Trophoblast cell (in vitro differentiated cells and primary cell): Measurements from ENCODE around the gene NF1.

Source experiments
- DNase-seq, 2 donors: peaks; one replicate each; pipeline ENCODE4 v3.0.0-alpha.2; 2016
- H2AFZ ChIP-seq: 2 replicates; pipeline ENCODE4 v1.6.1; 2013; ENCODE audit warnings: low read length, moderate library complexity, mild to moderate bottlenecking; ENCODE audit not compliant: insufficient read depth, poor library complexity
- H2AK5ac ChIP-seq: 2 replicates; pipeline ENCODE4 v1.6.1; 2013; ENCODE audit warnings: mild to moderate bottlenecking, low read length
- H2BK120ac ChIP-seq: 2 replicates; pipeline ENCODE4 v1.6.1; 2013; ENCODE audit warnings: low read length, mild to moderate bottlenecking, moderate library complexity; ENCODE audit not compliant: insufficient read depth, poor library complexity
- H2BK12ac ChIP-seq: 2 replicates; pipeline ENCODE4 v1.6.1; 2013; ENCODE audit warnings: mild to moderate bottlenecking, low read length, moderate library complexity
- H2BK5ac ChIP-seq: 2 replicates; pipeline ENCODE4 v1.6.1; 2013; ENCODE audit warnings: low read length, low read depth, moderate library complexity, mild to moderate bottlenecking; ENCODE audit not compliant: poor library complexity
- H3K14ac ChIP-seq: 2 replicates; pipeline ENCODE4 v1.6.1; 2013; ENCODE audit warnings: mild to moderate bottlenecking, low read length
- H3K18ac ChIP-seq: 2 replicates; pipeline ENCODE4 v1.6.1; 2013; ENCODE audit warnings: mild to moderate bottlenecking, low read length
- H3K23ac ChIP-seq: 2 replicates; pipeline ENCODE4 v1.6.1; 2013; ENCODE audit warnings: low read length
- H3K27ac ChIP-seq: 2 replicates; pipeline ENCODE4 v1.5.1; 2013; ENCODE audit warnings: low read depth, mild to moderate bottlenecking, inconsistent platforms, low read length, moderate library complexity
- H3K27me3 ChIP-seq: 2 replicates; pipeline ENCODE4 v1.6.1; 2013; ENCODE audit warnings: inconsistent platforms, mild to moderate bottlenecking, low read length, moderate library complexity; ENCODE audit not compliant: insufficient read depth
- H3K36me3 ChIP-seq, 2 experiments: 1 replicate in 1 of 2; 2 replicates in 1 of 2; pipeline ENCODE4 v1.6.1; 2013; ENCODE audit warnings: low read length in 2 of 2, mild to moderate bottlenecking in 2 of 2, moderate library complexity in 1 of 2; ENCODE audit not compliant: insufficient read depth in 2 of 2, control insufficient read depth in 1 of 2
- H3K4ac ChIP-seq: 2 replicates; pipeline ENCODE4 v1.6.1; 2013; ENCODE audit warnings: low read depth, mild to moderate bottlenecking, low read length, moderate library complexity
- H3K4me1 ChIP-seq, 2 experiments: 1 replicate in 1 of 2; 2 replicates in 1 of 2; pipeline ENCODE4 v1.6.1; 2013; ENCODE audit warnings: low read length in 2 of 2, mild to moderate bottlenecking in 2 of 2, moderate library complexity in 1 of 2; ENCODE audit not compliant: insufficient read depth in 2 of 2, control insufficient read depth in 1 of 2
- H3K4me2 ChIP-seq: 2 replicates; pipeline ENCODE4 v1.6.1; 2013; ENCODE audit warnings: inconsistent platforms, mild to moderate bottlenecking, low read length, moderate library complexity
- H3K4me3 ChIP-seq: 2 replicates; pipeline ENCODE4 v1.5.1; 2013; ENCODE audit warnings: mild to moderate bottlenecking, low read depth, low read length, inconsistent platforms
- H3K79me1 ChIP-seq: one replicate; pipeline ENCODE4 v1.6.1; 2013; ENCODE audit warnings: low read length
- H3K79me2 ChIP-seq: 2 replicates; pipeline ENCODE4 v1.6.1; 2013; ENCODE audit warnings: low read length, mild to moderate bottlenecking; ENCODE audit not compliant: control insufficient read depth, insufficient read depth, poor library complexity
- H3K9ac ChIP-seq: 2 replicates; pipeline ENCODE4 v1.6.1; 2013; ENCODE audit warnings: mild to moderate bottlenecking, low read length
- H3K9me3 ChIP-seq: 2 replicates; pipeline ENCODE4 v1.6.1; 2013; ENCODE audit warnings: low read depth, mild to moderate bottlenecking, control low read depth, inconsistent platforms, low read length; ENCODE audit not compliant: insufficient read depth
- H4K12ac ChIP-seq: 2 replicates; pipeline ENCODE4 v1.6.1; 2013; ENCODE audit warnings: low read depth, mild to moderate bottlenecking, low read length, moderate library complexity
- H4K8ac ChIP-seq: 2 replicates; pipeline ENCODE4 v1.6.1; 2013; ENCODE audit warnings: low read depth, mild to moderate bottlenecking, low read length, moderate library complexity
- H4K91ac ChIP-seq: one replicate; pipeline ENCODE4 v1.6.1; 2013; ENCODE audit warnings: low read depth, mild to moderate bottlenecking, low read length, moderate library complexity
- WGBS: extraction: QIAGEN DNeasy Blood & Tissue Kit; methylation state at CpG from one replicate; pipeline ENCODE4 v1.1.7; 2013; ENCODE audit warnings: missing lambda C conversion rate; ENCODE audit not compliant: insufficient read length, insufficient coverage; ENCODE audit errors: extremely low coverage; 5-methylcytosine and 5-hydroxymethylcytosine counted together

NF1 gene

GRCh38 chr17:31225831-31226230, 131.1 kb downstream of the NF1 start:
- no peak overlapping the region for H4K91ac ChIP-seq
- peaks cover 5 to 6% of the 10 kb centered on the region in 2 experiments for H3K36me3 ChIP-seq
- no peak overlapping the region for H3K9ac ChIP-seq
- H3K23ac ChIP-seq = no peak overlapping the region
- no peak overlapping the region for H4K8ac ChIP-seq
- H3K4me1 ChIP-seq = no peaks in the 10 kb centered on the region
- no peak overlapping the region for H4K12ac ChIP-seq
- no peak overlapping the region for H3K4me2 ChIP-seq
- no peak overlapping the region for H3K27ac ChIP-seq
- no peak overlapping the region for H2BK120ac ChIP-seq
- H3K9me3 ChIP-seq = no peaks in the 10 kb centered on the region
- no peak for DNase-seq
- WGBS = no CpG with 5 or more reads among the region's 2 CpGs
- no peak overlapping the region for H3K18ac ChIP-seq
- no peak overlapping the region for H3K4ac ChIP-seq
- H2AK5ac ChIP-seq = no peak overlapping the region
- no peak overlapping the region for H3K14ac ChIP-seq
- H3K79me1 ChIP-seq = no peaks in the 10 kb centered on the region
- H3K79me2 ChIP-seq = no peaks in the 10 kb centered on the region
- H3K27me3 ChIP-seq = no peaks in the 10 kb centered on the region
- H2BK12ac ChIP-seq = no peak overlapping the region
- no peak overlapping the region for H2AFZ ChIP-seq
- no peak overlapping the region for H2BK5ac ChIP-seq
- no peak overlapping the region for H3K4me3 ChIP-seq

- Histone ChIP-seq H3K9me3 (no peaks in the 10 kb centered on the region), H3K27ac (no peak overlapping the region), H3K14ac (no peak overlapping the region), H4K12ac (no peak overlapping the region), H2AFZ (no peak overlapping the region), H2AK5ac (no peak overlapping the region), H3K79me1 (no peaks in the 10 kb centered on the region), H3K4ac (no peak overlapping the region), H4K91ac (no peak overlapping the region), H3K79me2 (no peaks in the 10 kb centered on the region), H2BK5ac (no peak overlapping the region), H3K4me2 (no peak overlapping the region), H3K4me3 (no peak overlapping the region), H3K27me3 (no peaks in the 10 kb centered on the region), H3K18ac (no peak overlapping the region), H3K9ac (no peak overlapping the region), H3K36me3 (peaks cover 5 to 6% of the 10 kb centered on the region in 2 experiments), H3K23ac (no peak overlapping the region), H3K4me1 (no peaks in the 10 kb centered on the region), H2BK12ac (no peak overlapping the region), H4K8ac (no peak overlapping the region), H2BK120ac (no peak overlapping the region)
- DNase-seq = no peak
- no CpG with 5 or more reads among the region's 5 CpGs for WGBS
Observed at GRCh38 chr17:31226373-31226772, 131.6 kb downstream of the NF1 start.

- Histone ChIP-seq H2AK5ac (no peak overlapping the region), H3K23ac (no peak overlapping the region), H3K4me2 (no peak overlapping the region), H2AFZ (no peak overlapping the region), H3K9ac (no peak overlapping the region), H2BK120ac (no peak overlapping the region), H3K36me3 (peaks cover 5 to 6% of the 10 kb centered on the region in 2 experiments), H4K8ac (no peak overlapping the region), H2BK5ac (no peak overlapping the region), H2BK12ac (no peak overlapping the region), H3K4me3 (no peak overlapping the region), H3K79me1 (no peaks in the 10 kb centered on the region), H4K12ac (no peak overlapping the region), H3K79me2 (no peaks in the 10 kb centered on the region), H3K4me1 (no peaks in the 10 kb centered on the region), H3K27ac (no peak overlapping the region), H3K18ac (no peak overlapping the region), H4K91ac (no peak overlapping the region), H3K4ac (no peak overlapping the region), H3K27me3 (no peaks in the 10 kb centered on the region), H3K9me3 (no peaks in the 10 kb centered on the region), H3K14ac (no peak overlapping the region)
- no CpG with 5 or more reads among the region's 3 CpGs for WGBS
- DNase-seq = no peak
Observed at GRCh38 chr17:31226950-31227349, 132.2 kb downstream of the NF1 start.

DNA sequence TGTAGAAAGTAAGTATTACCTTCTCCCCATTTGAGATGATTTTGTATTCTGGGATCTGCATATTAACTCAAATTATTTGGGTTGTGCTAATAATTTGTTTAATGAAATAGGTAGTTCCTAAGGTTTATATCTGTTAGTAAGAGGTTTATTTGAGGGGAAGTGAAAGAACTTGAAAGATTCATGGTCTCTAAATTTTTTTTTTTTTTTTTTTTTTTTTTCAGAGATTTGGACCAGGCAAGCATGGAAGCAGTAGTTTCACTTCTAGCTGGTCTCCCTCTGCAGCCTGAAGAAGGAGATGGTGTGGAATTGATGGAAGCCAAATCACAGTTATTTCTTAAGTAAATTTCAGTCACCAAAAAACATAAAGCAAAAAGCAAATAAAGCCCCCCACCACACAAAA, 137.1 kb downstream of the NF1 start:
- Histone ChIP-seq H2AK5ac (no peak overlapping the region), H3K27me3 (no peaks in the 10 kb centered on the region), H2AFZ (no peak overlapping the region), H3K14ac (no peak overlapping the region), H3K36me3 (peaks cover 9 to 15% of the 10 kb centered on the region in 2 experiments), H2BK5ac (no peak overlapping the region), H3K4ac (no peak overlapping the region), H3K23ac (no peak overlapping the region), H3K9me3 (no peaks in the 10 kb centered on the region), H2BK120ac (no peak overlapping the region), H3K4me2 (no peak overlapping the region), H3K4me1 (no peaks in the 10 kb centered on the region), H4K91ac (no peak overlapping the region), H3K4me3 (no peak overlapping the region), H4K8ac (no peak overlapping the region), H3K79me1 (no peaks in the 10 kb centered on the region), H3K18ac (no peak overlapping the region), H4K12ac (no peak overlapping the region), H2BK12ac (no peak overlapping the region), H3K9ac (no peak overlapping the region), H3K79me2 (no peaks in the 10 kb centered on the region), H3K27ac (no peak overlapping the region)
- DNase-seq = no peak
